Testis (tissue), 3 donors: ENCODE data around the gene CDH13. TPM values are rescaled to one million over a fixed set of nuclear protein-coding genes. Genes with fewer than 3 reads are reported as not detected.

Experiments
- DNase-seq: peaks from one replicate; pipeline ENCODE4 v3.0.0-alpha.2; 2019
- H3K27ac ChIP-seq, 2 donors: fragments of 200-600 bp; sonication (generic); one replicate each; pipeline ENCODE4 v1.5.1; 2019
- H3K27me3 ChIP-seq: fragments of 200-600 bp; sonication (generic); one replicate; pipeline ENCODE4 v1.5.1; 2019
- H3K36me3 ChIP-seq: fragments of 200-600 bp; sonication (generic); one replicate; pipeline ENCODE4 v1.5.1; 2017; ENCODE audit warnings: low read depth; ENCODE audit errors: missing control alignments
- H3K4me1 ChIP-seq: fragments of 200-600 bp; sonication (generic); one replicate; pipeline ENCODE4 v1.5.1; 2019
- H3K4me3 ChIP-seq, 2 donors: fragments of 200-600 bp; sonication (generic); one replicate each; pipeline ENCODE4 v1.5.1; 2017 to 2019
- H3K9me3 ChIP-seq: fragments of 200-600 bp; sonication (generic); one replicate; pipeline ENCODE4 v1.5.1; 2017
- CTCF ChIP-seq, 3 experiments: fragments of 450-650 bp in 2 of 3; fragments of 200-600 bp in 1 of 3; sonication (generic) in 1 of 3; IDR thresholded peaks; one replicate each; pipeline ENCODE4 v1.5.1; 2016 to 2019; ENCODE audit warnings: antibody characterized with exemption in 3 of 3, mild to moderate bottlenecking in 2 of 3, moderate library complexity in 1 of 3
- POLR2A ChIP-seq: fragments of 450-650 bp; IDR thresholded peaks from one replicate; pipeline ENCODE4 v1.6.1; 2017; ENCODE audit warnings: antibody characterized with exemption, mild to moderate bottlenecking, moderate library complexity
- WGBS, 2 donors: methylation state at CpG; one replicate each; pipeline ENCODE4 v1.1.5; 2018; 5-methylcytosine and 5-hydroxymethylcytosine counted together
- intact Hi-C: fragments of 100-400 bp; cut with DNase I; formaldehyde crosslinking; loops from one replicate; pipeline ENCODE4 v1.15.1; 2023; ENCODE audit warnings: low total_unique reads
- polyA plus RNA-seq: library from polyadenylated mRNA; stranded (reverse); fragments of 350-450 nt; fragmentation: Illumina TruSeq; extraction: RNeasy Lipid Tissue Mini Kit (QIAGEN cat#74804); gene quantifications from one replicate; pipeline ENCODE4 v1.2.3, GENCODE V29; 2014; ENCODE audit warnings: low read depth, low replicate concordance; ENCODE audit not compliant: insufficient read depth
- total RNA-seq, 2 donors: library from RNA; depleted of rRNA; stranded (reverse); fragments of >200 nt; gene quantifications; one replicate each; pipeline ENCODE4 v1.2.3, GENCODE V29; 2016

CDH13 gene
- total and polyA plus RNA-seq, 3 donors from 2014 or later = 1.2 to 11.1 (median 2.0) TPM

DNA sequence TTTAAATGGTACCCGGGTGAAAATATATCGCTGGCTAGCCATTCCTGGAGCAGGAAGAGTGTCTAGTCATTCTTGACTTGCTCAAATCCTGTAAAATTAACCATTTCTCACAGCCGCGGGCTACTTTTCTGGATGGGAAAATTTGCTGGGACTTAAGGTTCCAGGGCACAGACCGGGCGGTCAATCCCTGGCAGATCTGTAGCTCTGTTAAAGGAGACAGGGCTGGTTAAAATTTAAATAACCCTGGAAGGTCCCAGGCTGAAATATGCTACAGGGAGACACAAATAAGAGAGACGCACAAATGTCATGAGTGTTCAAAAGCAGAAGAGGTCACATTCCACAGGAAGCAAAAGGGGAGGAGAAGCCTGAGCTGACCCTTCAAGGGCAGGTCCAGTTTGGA is 951.4 kb downstream of the CDH13 start:
- H3K4me1 ChIP-seq = no peaks in the 10 kb centered on the region
- intact Hi-C loops = no loop called here
- no peak for TF ChIP-seq CTCF (IDR thresholded peaks at IDR 0.05)
- no peaks in the 10 kb centered on the region for H3K36me3 ChIP-seq
- H3K27ac ChIP-seq = no peak overlapping the region
- WGBS, 2 donors = 70 to 71% methylated on average over 7 of the region's 7 CpGs
- H3K9me3 ChIP-seq = no peaks in the 10 kb centered on the region
- no peak for DNase-seq
- no peak overlapping the region for H3K4me3 ChIP-seq
- H3K27me3 ChIP-seq = no peaks in the 10 kb centered on the region

DNA sequence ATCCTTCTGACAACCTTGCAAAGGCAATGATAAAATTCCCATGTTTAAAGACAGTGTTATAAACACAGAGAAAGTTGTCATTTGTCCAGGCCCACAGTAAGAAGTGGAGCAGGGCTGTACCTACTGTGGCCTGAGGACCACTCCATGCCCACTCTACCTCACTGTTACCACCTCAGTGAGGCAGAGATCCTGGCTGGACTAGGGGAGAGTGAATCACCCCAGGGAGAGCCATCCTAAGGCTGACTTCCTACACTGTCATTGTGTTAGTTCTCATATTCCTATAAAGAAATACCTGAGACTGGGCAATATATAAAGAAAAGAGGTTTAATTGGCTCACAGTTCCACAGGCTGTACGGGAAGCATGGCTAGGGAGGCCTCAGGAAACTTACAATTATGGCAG is 952.3 kb downstream of the CDH13 start:
- H3K4me1 ChIP-seq = no peaks in the 10 kb centered on the region
- H3K36me3 ChIP-seq = no peaks in the 10 kb centered on the region
- H3K27ac ChIP-seq = no peak overlapping the region
- no peaks in the 10 kb centered on the region for H3K9me3 ChIP-seq
- no peak overlapping the region for H3K4me3 ChIP-seq
- intact Hi-C loops = no loop called here
- TF ChIP-seq CTCF (IDR thresholded peaks at IDR 0.05) (no peak), POLR2A (no peak)
- no peak for DNase-seq
- 57 to 62% methylated on average over 1 of the region's 1 CpG for WGBS, 2 donors
- H3K27me3 ChIP-seq = no peaks in the 10 kb centered on the region

DNA sequence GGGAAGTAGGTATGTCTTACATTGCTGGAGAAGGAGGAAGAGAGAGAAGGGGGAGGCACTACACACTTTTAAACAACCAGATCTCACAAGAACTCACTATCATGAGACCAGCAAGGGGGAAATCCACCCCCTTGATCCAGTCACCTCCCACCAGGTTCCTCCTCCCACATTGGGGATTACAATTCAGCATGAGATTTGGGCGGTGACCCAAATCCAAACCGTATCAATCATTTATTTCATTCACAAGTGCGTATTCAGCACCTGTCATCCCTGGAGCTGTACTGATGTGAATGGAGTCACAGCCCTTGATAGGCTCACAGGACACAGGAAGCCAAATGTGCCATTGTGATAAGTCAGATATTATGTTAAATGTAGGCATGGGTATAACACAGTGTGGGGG is 952.7 kb downstream of the CDH13 start:
- intact Hi-C loops = no loop called here
- WGBS, 2 donors = 70 to 84% methylated on average over 3 of the region's 3 CpGs

GRCh38 chr16:83581082-83581481 is 954.3 kb downstream of the CDH13 start:
- DNase-seq = no peak
- Histone ChIP-seq H3K9me3 (no peaks in the 10 kb centered on the region), H3K36me3 (no peaks in the 10 kb centered on the region), H3K4me3 (no peak overlapping the region), H3K27ac (no peak overlapping the region), H3K27me3 (no peaks in the 10 kb centered on the region), H3K4me1 (no peaks in the 10 kb centered on the region)
- WGBS, 2 donors = 83 to 87% methylated on average over 2 of the region's 2 CpGs
- TF ChIP-seq CTCF (IDR thresholded peaks at IDR 0.05) (no peak), POLR2A (no peak)
- intact Hi-C loops = no loop called here

More for the DNA sequence above, 952.7 kb downstream of the CDH13 start:
- no peaks in the 10 kb centered on the region for H3K4me1 ChIP-seq
- H3K9me3 ChIP-seq = no peaks in the 10 kb centered on the region
- no peak overlapping the region for H3K27ac ChIP-seq
- no peak for DNase-seq
- no peak for TF ChIP-seq POLR2A
- TF ChIP-seq CTCF (IDR thresholded peaks at IDR 0.05) = no peak
- no peak overlapping the region for H3K4me3 ChIP-seq
- H3K27me3 ChIP-seq = no peaks in the 10 kb centered on the region
- H3K36me3 ChIP-seq = no peaks in the 10 kb centered on the region

DNA sequence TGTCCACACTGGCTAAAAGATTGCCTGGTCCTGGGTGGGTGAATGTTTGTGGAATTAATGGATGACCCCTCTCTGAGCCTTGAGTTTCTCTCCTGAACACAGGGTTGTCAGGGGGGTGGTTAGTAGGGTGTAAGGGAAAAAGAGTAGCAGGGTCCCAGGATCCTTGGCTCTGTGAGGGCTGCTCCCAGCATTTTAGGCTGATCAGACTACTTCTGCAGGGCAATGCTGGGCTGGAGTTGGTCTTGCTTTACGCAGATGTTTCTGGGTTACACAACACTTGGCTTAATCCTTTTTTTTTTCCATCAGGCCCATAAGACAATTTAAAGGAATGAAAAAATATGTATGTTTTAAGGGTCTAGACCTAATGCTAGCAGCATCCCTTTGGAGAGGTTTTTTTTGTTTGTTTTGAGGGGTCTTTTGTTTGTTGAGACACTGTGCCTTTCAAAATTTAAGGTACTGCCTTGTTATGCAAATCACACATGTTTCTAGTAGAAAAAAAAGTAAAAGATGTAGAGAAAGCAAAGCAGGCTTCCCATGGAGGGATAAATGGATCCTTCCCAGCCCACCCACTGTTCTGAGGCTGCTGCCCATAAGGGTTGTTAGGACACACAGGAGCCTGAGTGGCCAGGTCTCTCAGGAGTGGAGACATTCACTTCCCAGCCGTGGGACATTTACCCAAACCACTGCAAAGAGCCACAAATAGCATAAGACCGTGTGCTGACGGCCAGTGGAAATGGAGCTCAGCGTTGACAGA is 955.4 kb downstream of the CDH13 start:
- no peaks in the 10 kb centered on the region for H3K27me3 ChIP-seq
- H3K4me1 ChIP-seq = no peaks in the 10 kb centered on the region
- H3K4me3 ChIP-seq = no peak overlapping the region
- DNase-seq = no peak
- no peak overlapping the region for H3K27ac ChIP-seq
- WGBS, 2 donors = 76 to 95% methylated on average over 5 of the region's 5 CpGs
- H3K9me3 ChIP-seq = no peaks in the 10 kb centered on the region
- H3K36me3 ChIP-seq = no peaks in the 10 kb centered on the region
- intact Hi-C loops = no loop called here
- TF ChIP-seq CTCF (IDR thresholded peaks at IDR 0.05) = no peak
